GM21576 (cell line): Measurements from ENCODE around the gene KANSL2.
"Not testable (repeated sequence)": the region's sequence is repeated elsewhere in the genome, so short reads cannot be mapped to it uniquely, and the experiment has no call there.

Experiments
- ATAC-seq: cut with Tn5 transposase; IDR thresholded peaks from one replicate; pipeline ENCODE4 v1.9.1; 2021; ENCODE audit warnings: mild to moderate bottlenecking, moderate library complexity; ENCODE audit not compliant: unreplicated experiment

KANSL2 gene

GRCh38 chr12:48681710-48682532 is at the start of gene KANSL2:
Gene KANSL2 (minus strand): TSS chr12:48682238. CDS start chr12:48681632, 606 bp downstream.
- ATAC-seq, result peak; percentile 98

- no peak for ATAC-seq
Measured at GRCh38 chr12:48728807-48729206, 46.8 kb upstream of the KANSL2 start.

- ATAC-seq, result not testable (repeated sequence)
Measured at GRCh38 chr12:48720737-48721136, 38.7 kb upstream of the KANSL2 start.

- not testable (repeated sequence) for ATAC-seq
Measured at GRCh38 chr12:48720171-48720570, 38.1 kb upstream of the KANSL2 start.

GRCh38 chr12:48719002-48719401 is 37.0 kb upstream of the KANSL2 start:
- not testable (repeated sequence) for ATAC-seq

DNA sequence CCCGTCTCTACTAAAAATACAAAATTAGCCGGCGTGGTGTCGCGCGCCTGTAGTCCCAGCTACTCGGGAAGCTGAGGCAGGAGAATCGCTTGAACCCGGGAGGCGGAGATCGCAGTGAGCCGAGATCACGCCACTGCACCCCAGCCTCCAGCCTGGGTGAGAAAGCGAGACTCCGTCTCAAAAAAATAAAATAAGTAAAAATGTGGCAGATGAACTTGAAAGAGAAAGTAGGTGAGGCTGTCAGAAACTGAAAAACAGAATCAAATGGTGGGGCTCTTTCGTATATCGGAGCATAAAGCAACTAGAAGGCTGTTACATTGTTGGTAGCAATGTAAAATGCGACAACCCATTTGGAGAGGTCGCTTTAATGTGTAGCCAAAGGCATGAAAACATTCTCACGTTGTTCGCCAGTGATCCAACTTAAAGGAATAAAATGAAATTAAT is 35.2 kb upstream of the KANSL2 start:
- no peak for ATAC-seq

GRCh38 chr12:48716493-48717251 is 34.6 kb upstream of the KANSL2 start, which contains the start of gene CCNT1:
Gene CCNT1 (minus strand): TSS chr12:48716707. CDS start chr12:48716675, 32 bp downstream.
- peak; percentile 97 for ATAC-seq

- no peak for ATAC-seq
Measured at GRCh38 chr12:48716168-48716492, 34.1 kb upstream of the KANSL2 start.

DNA sequence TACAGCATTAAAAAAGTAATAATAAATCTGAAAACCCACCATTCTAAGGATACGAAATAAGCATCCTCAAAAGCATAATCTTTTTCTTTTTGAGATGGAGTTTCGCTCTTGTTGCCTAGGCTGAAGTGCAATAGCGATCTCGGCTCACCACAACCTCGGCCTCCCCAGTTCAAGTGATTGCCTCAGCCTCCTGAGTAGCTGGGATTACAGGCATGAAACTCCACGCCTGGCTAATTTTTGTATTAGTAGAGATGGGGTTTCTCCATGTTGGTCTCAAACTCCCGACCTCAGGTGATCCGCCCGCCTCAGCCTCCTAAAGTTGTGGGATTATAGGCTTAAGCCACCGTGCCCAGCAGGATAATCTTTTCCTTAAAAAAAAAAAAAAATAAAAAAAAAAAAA is 30.2 kb upstream of the KANSL2 start:
- ATAC-seq, result no peak

DNA sequence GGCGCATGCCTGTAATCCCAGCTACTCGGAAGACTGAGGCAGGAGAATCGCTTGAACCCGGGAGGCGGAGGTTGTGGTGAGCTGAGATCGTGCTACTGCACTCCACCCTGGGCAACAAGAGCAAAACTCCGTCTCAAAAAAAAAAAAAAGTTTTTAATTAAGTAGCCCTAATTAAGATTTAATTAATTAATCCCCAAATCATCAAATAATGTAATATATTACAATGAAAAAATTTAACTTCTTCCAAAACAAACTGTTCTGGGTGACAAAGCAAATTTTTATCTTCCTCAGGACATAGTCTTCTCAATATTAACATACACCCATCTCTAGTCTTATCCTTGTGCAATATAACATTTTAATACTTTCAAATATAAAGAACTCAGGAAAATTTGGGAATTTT is 16.8 kb upstream of the KANSL2 start:
- not testable (repeated sequence) for ATAC-seq

- no peak for ATAC-seq
Measured at GRCh38 chr12:48696626-48697025, 14.6 kb upstream of the KANSL2 start.

DNA sequence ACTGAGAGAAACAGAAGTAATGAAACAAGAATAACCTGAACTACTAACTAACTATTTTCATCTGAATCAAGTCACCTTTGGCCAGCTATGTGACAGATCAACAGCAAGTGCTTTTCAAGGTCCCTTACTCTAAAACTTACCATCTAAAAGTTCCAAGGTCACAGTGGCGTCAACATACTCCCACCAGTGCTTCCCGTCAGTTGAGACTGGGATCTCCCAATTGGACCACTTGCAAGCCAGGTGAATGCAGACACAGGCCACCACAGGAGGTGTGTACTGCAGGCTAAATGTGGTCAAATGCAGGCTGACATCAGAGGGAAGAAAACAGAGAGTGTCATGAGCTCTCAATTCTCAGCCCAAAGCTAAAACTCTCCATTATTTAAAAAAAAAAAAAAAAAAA is 13.8 kb upstream of the KANSL2 start:
- ATAC-seq, result no peak

DNA sequence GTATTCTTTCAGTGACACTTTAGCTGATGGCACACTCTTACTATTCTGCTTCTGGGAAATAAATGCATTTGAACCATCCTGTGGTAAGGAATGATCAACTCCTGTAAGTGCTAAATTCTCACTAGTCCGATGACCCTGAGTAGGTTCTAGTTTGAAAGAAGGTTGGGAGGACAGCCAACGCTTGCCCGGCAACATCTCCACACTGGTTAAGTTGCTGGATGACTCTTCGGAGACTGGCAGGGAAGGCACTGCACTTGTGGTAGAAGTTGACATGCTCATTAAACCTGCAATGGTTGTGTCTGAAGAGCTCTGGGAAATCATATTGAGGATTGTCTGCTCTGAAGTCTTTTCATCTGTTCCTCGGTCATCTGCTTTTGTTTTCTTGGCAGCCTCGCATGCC is 12.0 kb upstream of the KANSL2 start:
- no peak for ATAC-seq

- no peak for ATAC-seq
Measured at GRCh38 chr12:48693572-48693971, 11.5 kb upstream of the KANSL2 start.

GRCh38 chr12:48691826-48692487 is 9.9 kb upstream of the KANSL2 start:
- no peak for ATAC-seq

- no peak for ATAC-seq
Measured at GRCh38 chr12:48690990-48691389, 9.0 kb upstream of the KANSL2 start.

- ATAC-seq, result no peak
Measured at GRCh38 chr12:48690436-48690835, 8.4 kb upstream of the KANSL2 start.

DNA sequence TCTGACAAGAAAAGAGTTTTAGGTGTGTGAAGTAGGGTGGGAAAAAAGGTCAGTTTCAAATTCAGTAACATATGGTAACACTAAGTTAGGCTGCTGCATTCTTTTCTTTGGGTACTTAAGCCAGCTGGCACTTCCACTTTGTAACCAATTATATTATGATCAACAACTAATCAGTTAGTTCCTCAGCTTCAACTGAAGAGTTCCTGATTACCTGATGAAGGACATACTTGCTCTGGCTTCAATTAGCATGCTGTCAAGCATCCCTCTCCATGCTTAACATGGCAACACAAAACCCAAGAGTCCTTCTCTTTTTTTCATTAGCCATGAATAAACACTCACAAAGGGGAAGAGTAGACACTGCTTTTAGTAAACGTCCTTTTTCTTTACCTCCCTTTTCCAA is 6.8 kb upstream of the KANSL2 start:
- no peak for ATAC-seq

DNA sequence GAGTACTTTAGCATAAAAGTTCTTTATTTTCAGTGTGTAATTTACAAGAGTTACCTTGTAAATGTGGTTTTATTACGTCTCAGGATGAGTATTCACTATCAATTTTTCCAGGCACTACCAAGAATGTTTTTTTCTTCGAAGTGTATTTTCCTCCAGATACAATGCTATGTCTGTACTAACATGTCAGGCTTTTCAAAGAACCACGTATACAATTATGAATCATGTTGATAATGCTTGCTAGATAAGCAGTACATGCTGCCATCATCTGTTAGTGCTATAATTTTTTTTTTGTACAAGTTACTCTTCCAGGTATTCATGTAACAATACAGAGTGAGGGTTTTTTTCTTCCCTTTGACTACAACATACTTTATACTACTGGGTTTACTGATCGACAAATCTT is 5.6 kb upstream of the KANSL2 start:
- no peak for ATAC-seq

- ATAC-seq, result no peak
Measured at GRCh38 chr12:48686615-48687334, 4.7 kb upstream of the KANSL2 start.

DNA sequence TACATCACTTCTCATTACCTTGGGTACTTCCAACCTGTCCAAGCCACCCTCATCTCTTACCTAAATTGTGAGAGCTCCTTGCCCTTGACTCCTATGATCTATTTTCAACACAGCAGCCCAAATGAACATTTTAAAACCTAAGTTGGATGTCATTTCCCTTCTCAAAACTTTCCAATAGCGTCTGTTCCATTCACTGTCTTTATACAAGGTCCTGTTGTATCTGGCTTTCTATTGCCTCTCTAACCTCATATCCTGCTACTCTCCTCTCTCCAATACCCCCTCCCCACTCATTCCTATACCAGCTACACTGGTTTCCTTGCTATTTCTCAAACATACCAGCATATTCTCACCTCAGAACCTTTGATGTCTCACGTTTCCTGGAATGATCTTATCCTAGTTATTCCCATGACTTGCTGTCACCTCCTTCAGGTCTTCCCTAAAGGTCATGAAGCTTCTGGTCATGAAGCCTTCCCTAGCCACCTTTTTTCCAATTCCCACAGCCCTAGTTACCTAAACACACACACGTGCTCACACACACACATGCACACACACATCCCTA is 4.1 kb upstream of the KANSL2 start:
- no peak for ATAC-seq
